Kidney (tissue), 14 donors: Measurements from ENCODE around the gene COL4A3. TPM values are rescaled to one million over a fixed set of nuclear protein-coding genes. Genes with fewer than 3 reads are reported as not detected.
A peak's percentile ranks its signal among the peaks of the same experiment; 100 is the strongest.

Source experiments
- DNase-seq, 5 donors: peaks; one replicate each; pipeline ENCODE4 v3.0.0-alpha.2; 2013 to 2020
- FAIRE-seq: peaks from 2 replicates; lab custom pipeline; 2012; peaks lifted over from hg19 to GRCh38; lab: Jason Lieb, UNC
- H3K27ac ChIP-seq, 2 donors: one replicate each; pipeline ENCODE4 v1.7.0; 2013; ENCODE audit warnings: low read depth in 2 of 2, low read length in 2 of 2, inconsistent platforms in 1 of 2
- H3K27me3 ChIP-seq: one replicate; pipeline ENCODE4 v1.7.1; 2013; ENCODE audit warnings: low read length, inconsistent platforms; ENCODE audit not compliant: control insufficient read depth, insufficient read depth
- H3K36me3 ChIP-seq, 3 donors: one replicate each; pipeline versions ENCODE4 v1.7.0 to v1.7.1; 2013; ENCODE audit warnings: low read length in 3 of 3, control low read depth in 1 of 3, inconsistent platforms in 1 of 3; ENCODE audit not compliant: insufficient read depth in 3 of 3, control insufficient read depth in 2 of 3
- H3K4me1 ChIP-seq, 3 donors: one replicate each; pipeline versions ENCODE4 v1.7.0 to v1.7.1; 2013; ENCODE audit warnings: low read length in 3 of 3, inconsistent platforms in 1 of 3, low read depth in 1 of 3; ENCODE audit not compliant: control insufficient read depth in 2 of 3, insufficient read depth in 2 of 3
- H3K4me3 ChIP-seq, 3 donors: one replicate each; pipeline versions ENCODE4 v1.7.0 to v1.8.1; 2013; ENCODE audit warnings: low read length in 3 of 3, control low read depth in 1 of 3, inconsistent platforms in 1 of 3
- H3K9ac ChIP-seq, 3 donors: one replicate each; pipeline versions ENCODE4 v1.7.0 to v1.7.1; 2013; ENCODE audit warnings: low read length in 3 of 3, control low read depth in 1 of 3, inconsistent platforms in 1 of 3
- H3K9me3 ChIP-seq, 3 donors: one replicate each; pipeline versions ENCODE4 v1.7.0 to v1.7.1; 2013; ENCODE audit warnings: low read length in 3 of 3, control low read depth in 1 of 3, inconsistent platforms in 1 of 3; ENCODE audit not compliant: control insufficient read depth in 2 of 3, insufficient read depth in 1 of 3
- intact Hi-C: fragments of 100-400 bp; cut with DNase I; formaldehyde crosslinking; loops from one replicate; pipeline ENCODE4 v1.11.1; 2022
- polyA plus RNA-seq: library from polyadenylated mRNA; stranded (reverse); fragments of 350-450 nt; fragmentation: Illumina TruSeq; extraction: RNeasy Lipid Tissue Mini Kit (QIAGEN cat#74804); gene quantifications from one replicate; pipeline ENCODE4 v1.2.3, GENCODE V29; 2014; ENCODE audit warnings: low read depth, low replicate concordance; ENCODE audit not compliant: insufficient read depth
- total RNA-seq: library from RNA; stranded (reverse); fragmentation: NEBNext Ultra II Directional; extraction: Animal tissue kit (Norgen Biotek cat#: 25700); gene quantifications from one replicate; pipeline ENCODE4 v1.2.1, GENCODE V29; 2021
- TF ChIP-seq, protein P1 (sequence below): IDR thresholded peaks from 3 replicates; pipeline ENCODE4 v1.5.1; 2012; ENCODE audit warnings: mild to moderate bottlenecking, moderate library complexity, borderline replicate concordance; ENCODE audit not compliant: insufficient read depth; ENCODE audit errors: extremely low read depth
- donor health status: control.
- donor health status: control.
- donor health status: control.
- donor health status: control.
- donor health status: control.
- donor health status: DM: yes; HTN: yes; CAD: no.
- donor health status: Normal renal cell carcinoma (clear cell type).

COL4A3 gene
- total and polyA plus RNA-seq, 2 donors from 2014 or later, result 20.8 to 48.8 TPM

- DNase-seq, result no peak
- H3K9ac ChIP-seq, result no peak overlapping the region
- FAIRE-seq, result no peak
- no peaks in the 10 kb centered on the region for H3K27me3 ChIP-seq
- peaks cover 0 to 5% (median 0%) of the 10 kb centered on the region in 3 donors for H3K4me1 ChIP-seq
- TF ChIP-seq, protein P1, sequence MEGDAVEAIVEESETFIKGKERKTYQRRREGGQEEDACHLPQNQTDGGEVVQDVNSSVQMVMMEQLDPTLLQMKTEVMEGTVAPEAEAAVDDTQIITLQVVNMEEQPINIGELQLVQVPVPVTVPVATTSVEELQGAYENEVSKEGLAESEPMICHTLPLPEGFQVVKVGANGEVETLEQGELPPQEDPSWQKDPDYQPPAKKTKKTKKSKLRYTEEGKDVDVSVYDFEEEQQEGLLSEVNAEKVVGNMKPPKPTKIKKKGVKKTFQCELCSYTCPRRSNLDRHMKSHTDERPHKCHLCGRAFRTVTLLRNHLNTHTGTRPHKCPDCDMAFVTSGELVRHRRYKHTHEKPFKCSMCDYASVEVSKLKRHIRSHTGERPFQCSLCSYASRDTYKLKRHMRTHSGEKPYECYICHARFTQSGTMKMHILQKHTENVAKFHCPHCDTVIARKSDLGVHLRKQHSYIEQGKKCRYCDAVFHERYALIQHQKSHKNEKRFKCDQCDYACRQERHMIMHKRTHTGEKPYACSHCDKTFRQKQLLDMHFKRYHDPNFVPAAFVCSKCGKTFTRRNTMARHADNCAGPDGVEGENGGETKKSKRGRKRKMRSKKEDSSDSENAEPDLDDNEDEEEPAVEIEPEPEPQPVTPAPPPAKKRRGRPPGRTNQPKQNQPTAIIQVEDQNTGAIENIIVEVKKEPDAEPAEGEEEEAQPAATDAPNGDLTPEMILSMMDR, result no peak
- H3K27ac ChIP-seq, result no peak overlapping the region
- intact Hi-C loops, result loop anchor here (10.0 kb wide), 1 partner anchor 350 kb away; no protein-coding TSS in a partner anchor
- peaks cover 0 to 10% (median 2%) of the 10 kb centered on the region in 3 donors for H3K36me3 ChIP-seq
- no peak overlapping the region for H3K4me3 ChIP-seq
- H3K9me3 ChIP-seq, result no peaks in the 10 kb centered on the region
Observed at GRCh38 chr2:227134591-227134990, 29.8 kb upstream of the COL4A3 start.

DNA sequence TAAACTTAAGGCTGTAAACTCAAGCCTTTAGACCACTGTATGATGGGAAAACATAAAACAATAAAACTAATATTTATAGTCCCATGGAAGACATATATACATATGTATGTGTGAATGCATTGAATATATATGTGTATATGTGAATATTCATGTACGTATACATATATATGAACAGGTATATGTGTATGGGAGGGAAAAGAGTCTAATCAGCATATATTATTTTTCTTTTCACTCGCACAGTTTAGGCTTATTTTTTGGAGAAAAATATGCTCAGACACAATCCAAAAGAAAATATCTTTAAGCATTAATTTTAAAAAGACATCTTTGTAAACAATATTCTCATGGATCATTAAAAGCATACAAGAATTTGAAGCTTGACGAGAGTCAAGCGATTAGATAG, 23.1 kb upstream of the COL4A3 start:
- DNase-seq, result no peak
- Histone ChIP-seq H3K27me3 (no peaks in the 10 kb centered on the region), H3K4me1 (peaks cover 0 to 4% (median 0%) of the 10 kb centered on the region in 3 donors), H3K9me3 (no peaks in the 10 kb centered on the region), H3K36me3 (peaks cover 0 to 16% (median 5%) of the 10 kb centered on the region in 3 donors), H3K4me3 (no peak overlapping the region), H3K27ac (no peak overlapping the region), H3K9ac (no peak overlapping the region)
- intact Hi-C loops, result no loop called here
- FAIRE-seq, result no peak
- TF ChIP-seq, protein P1, result no peak

GRCh38 chr2:227143895-227144294, 20.5 kb upstream of the COL4A3 start:
- Histone ChIP-seq H3K36me3 (peaks cover 0 to 18% (median 6%) of the 10 kb centered on the region in 3 donors), H3K9ac (no peak overlapping the region), H3K4me3 (no peak overlapping the region), H3K9me3 (peaks cover 0 to 3% (median 0%) of the 10 kb centered on the region in 3 donors), H3K27ac (no peak overlapping the region), H3K27me3 (no peaks in the 10 kb centered on the region), H3K4me1 (peaks cover 0 to 7% (median 0%) of the 10 kb centered on the region in 3 donors)
- DNase-seq (no peak), FAIRE-seq (no peak)
- intact Hi-C loops, result no loop called here
- TF ChIP-seq, protein P1, result no peak

DNA sequence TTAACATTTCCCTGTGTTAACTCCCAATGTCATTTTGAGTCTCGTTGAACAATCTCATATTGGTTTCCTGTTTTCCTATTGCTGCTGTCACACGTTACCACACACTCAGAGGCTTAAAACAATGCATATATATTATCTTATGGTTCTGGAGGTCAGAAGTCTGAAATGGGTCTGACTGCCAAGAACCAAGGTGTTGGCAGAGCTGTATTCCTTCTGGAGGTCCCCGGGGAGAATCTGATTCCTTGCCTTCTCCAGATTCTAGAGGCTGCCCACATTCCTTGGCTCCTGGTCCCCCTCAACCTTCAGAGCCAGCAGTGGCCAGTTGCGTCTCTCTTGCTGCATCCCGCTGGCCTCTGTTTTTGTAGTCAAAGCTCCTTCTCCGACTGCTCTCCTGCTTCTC, 18.0 kb upstream of the COL4A3 start:
- DNase-seq (no peak), FAIRE-seq (no peak)
- Histone ChIP-seq H3K36me3 (peaks cover 0 to 7% (median 6%) of the 10 kb centered on the region in 3 donors), H3K4me3 (no peak overlapping the region), H3K27me3 (no peaks in the 10 kb centered on the region), H3K4me1 (peaks cover 0 to 5% (median 0%) of the 10 kb centered on the region in 3 donors), H3K27ac (peak overlapping the region in 1 of 2 donors; percentile 50), H3K9me3 (peaks cover 0 to 3% (median 0%) of the 10 kb centered on the region in 3 donors), H3K9ac (no peak overlapping the region)
- TF ChIP-seq, protein P1, result no peak
- intact Hi-C loops, result no loop called here
